HG03066 (cell line): Measurements from ENCODE around the gene DDX5.

Experiments used
- ATAC-seq: cut with Tn5 transposase; IDR thresholded peaks from one replicate; pipeline ENCODE4 v1.9.1; 2021; ENCODE audit warnings: low read depth; ENCODE audit not compliant: unreplicated experiment

The DDX5 gene

DNA sequence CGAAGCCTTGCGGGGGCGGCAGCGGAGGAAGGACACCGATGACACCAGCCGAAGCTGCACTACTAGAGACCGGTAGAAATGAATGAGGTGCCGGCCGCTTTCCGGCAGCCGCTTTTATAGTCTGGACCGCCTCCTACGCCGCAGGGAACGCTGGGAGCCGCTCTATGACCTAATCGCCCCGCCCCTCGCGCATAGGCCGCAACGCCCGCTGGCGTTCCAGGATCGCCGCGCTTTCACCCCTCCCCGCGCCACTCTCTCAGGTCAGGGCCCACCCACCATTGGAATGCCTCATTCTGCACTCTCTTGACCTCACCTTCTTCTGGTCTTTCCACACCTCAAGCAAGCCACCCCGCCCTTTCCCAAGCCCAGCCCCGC, at the start of gene DDX5:
TSS of gene DDX5 (minus strand) at position 89 of the 375 bp plus-strand sequence. CDS start 170 bp downstream, outside the sequence.
- ATAC-seq, result peak; percentile 66

DNA sequence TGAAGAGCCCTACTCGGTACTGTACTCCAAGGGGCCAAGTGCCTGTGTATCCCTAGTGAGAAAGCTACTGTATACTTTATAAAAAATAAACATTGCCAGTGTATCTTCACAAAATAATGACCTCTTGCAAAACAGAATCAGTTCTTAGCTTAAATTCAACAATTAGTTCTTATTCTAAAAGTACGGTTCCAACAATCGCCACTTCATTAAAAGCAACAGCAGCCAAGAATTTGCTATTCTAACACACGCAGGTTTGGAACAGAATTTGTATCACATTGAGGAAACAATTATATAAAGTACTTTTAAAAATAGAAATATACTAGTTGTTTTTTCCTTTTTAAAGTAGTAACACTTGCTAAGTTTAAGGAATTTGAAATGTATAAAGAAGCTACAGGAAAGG, 49.2 kb upstream of the DDX5 start:
- ATAC-seq, result no peak

DNA sequence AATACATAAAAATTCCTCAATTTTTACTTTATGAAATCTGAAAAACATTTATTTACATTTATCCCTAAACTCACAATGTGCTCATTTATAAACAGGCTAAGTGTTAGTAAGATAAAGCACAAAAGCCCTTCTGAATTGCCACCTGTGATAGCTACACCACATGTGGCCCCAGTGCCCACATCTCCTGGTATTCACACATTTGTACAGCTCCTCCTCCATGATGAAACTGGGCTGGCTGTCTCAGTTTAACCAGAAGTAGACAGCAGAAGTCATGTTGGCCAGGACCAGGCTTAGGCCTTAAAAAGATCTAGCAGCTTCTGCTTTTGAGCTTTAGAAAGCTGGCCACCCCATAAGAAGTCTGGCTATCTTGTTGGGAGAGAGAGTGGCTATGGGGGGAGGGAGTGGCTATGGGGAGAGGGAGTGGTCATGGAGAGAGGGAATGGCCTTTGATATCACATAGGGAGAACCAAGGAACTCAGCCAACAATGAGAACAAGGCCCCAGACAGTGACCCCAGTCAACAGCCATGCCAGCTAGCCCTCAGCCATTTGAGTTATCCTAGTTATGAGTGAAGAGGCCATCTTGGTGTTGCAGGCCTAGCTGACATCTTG, 48.0 kb upstream of the DDX5 start:
- ATAC-seq, result no peak

DNA sequence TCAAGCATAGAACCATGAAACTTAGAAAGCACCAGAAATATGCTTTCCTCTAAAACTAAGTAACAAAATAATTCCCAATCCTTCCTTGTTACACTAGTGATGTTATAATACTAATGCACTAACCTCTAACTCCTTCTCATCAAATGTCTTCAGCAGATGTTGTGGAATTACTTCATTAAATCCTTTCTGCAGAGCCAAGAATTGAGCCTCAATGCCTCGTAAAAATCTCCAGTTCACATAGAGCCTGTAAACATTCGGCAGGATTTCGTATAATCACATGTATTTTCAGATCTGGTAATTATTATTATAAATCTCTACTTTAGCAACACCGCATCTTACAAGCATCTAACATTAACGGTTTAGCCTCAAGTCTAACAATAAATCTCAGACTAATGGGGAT, 45.4 kb upstream of the DDX5 start:
- no peak for ATAC-seq

DNA sequence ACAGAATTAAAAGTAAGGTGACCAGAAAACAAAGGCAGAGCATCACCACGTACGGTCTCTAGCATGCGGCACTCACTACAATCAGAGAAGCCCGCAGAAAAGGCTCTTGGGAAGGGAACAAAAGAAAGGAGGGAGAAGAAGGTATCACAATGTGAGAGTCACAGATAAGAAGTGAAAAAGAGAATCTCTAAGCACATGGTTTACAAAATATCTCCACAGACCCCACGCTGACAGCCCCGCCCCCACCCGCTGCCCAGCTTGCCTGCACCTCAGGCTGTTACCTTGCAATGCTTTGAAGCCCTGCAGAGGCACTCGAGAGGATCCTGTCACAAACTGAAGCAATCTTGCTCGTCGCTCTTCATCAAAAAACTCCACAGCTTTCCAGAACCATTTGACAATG, 41.2 kb upstream of the DDX5 start:
- ATAC-seq, result no peak

DNA sequence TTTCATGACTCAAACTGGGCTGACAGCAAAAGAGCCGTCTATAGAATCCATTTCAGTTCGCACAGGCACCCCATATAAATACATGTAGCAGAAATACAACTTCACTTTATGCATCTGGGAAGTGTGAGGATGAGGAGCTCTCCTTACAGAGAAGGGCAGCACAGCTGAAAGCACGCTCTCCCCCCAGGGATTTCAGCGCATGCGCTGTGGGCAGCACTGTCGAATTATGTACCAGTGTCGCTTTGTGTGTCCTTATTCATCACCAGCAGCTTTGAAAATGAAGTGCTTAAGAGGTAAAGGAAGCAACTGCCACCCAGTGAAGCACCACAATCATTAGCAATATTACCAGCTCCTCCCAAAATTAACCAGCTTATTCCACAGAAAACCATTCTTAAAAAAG, 40.6 kb upstream of the DDX5 start:
- no peak for ATAC-seq

DNA sequence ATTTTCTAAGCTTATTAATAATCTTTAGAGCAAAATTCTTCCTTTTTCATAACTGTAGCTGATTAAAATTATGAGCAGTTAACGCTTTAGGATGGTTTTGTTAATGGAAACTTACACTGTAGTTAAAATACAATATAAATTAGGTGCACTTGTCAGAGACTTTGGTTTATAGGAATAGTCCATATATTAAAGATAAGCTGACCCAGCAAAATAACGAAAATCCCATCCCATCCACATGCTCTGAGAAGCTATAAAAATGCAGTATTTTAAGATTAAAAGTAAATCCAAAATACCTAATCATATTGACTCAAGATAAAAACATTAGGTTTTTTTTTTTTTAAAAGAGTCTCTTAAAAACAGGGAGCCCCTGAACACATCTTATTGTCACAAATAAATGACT, 38.7 kb upstream of the DDX5 start:
- no peak for ATAC-seq

DNA sequence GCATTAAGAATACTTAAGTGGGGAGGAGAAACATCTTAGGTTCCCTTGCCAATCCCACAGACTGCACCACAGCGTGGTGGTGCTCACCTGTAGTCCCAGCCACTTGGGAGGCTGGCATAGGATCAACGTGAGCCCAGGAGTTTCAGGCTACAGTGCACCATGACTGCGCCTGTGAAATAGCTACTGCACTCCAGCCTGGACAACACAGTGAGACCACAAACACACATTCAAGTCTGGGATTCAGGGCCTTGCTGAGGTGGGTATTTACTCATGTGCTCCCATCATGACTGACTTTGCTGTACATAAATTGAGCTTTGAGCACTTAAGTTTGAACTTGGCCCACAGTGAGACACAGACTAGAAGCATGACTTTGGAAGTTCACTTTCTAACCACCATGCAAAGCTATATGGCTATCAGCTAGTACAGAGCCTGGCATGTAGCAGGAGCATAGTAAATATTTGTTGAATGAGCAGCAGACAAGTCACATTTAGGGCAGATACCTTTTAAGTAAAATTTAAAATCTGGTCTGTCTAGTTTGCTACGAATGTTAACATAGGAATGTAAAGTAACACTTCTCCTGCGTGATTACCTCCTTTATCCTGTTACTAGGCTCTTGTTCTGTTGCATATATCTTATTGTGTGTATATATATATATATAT, 34.2 kb upstream of the DDX5 start:
- ATAC-seq, result no peak

DNA sequence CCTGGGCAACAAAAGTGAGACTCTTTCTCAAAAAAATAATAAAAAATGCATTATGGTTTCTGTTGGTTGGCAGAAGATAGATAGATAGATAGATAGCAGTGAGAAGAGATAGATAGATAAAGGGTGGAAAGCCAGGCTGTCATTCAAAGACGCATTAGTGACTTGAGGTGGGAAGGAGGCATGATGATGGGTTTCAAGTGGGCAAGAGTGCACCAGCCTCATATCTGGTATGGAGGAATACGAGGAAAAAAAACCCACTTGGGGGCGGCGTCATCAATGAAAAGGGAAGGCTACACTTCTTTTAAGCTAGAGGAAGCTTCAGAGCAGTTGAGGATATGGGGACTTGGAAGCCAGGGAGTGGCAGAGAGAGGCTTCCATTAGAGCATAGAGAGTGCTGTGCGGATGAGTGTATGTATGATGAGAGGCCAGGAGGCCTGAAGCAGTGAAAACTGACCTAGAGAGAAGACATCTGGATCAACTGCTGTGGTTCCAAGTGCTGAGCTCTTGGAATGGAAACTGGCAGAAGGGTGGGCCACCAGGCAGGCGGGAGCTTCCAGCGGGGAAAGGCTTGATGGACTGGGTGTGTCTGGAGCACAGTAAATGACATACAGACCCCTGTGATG, 32.5 kb upstream of the DDX5 start:
- no peak for ATAC-seq

DNA sequence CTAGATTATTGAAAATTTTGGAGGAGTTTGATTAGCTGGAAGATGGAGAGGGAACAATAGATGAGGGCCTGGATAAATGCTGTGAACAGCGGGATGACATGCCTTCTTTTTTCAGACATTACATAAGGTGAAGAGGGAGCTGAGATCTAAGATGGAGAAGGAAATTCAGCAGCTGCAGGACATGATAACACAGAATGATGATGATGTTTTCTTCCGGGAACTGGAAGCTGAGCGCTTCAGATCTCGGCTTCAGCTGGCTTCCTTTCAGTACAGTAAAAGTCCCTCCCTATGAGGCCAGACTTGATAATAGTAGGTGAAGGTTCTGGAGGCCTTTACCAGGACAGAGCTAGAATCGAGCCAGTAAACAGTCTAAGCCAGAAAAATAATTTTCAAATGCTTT, 31.4 kb upstream of the DDX5 start:
- ATAC-seq, result no peak

DNA sequence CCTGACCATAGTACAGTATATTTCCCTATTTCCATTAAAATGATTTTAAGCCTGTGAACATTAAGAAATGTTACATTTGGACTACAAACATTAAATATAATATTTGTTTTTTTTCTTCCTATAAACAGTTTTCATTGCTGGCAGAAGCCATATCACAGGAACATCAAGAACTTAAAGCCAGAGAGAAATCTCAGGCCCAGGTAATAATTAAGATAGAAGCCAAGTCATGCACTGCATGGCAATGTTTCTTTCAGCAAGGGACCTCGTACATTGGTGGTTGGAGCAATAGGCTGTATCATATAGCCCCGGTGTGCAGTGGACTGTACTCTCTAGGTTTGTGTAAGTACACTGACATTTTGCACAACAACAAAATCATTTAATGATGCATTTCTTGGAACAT, 30.8 kb upstream of the DDX5 start:
- ATAC-seq, result no peak

DNA sequence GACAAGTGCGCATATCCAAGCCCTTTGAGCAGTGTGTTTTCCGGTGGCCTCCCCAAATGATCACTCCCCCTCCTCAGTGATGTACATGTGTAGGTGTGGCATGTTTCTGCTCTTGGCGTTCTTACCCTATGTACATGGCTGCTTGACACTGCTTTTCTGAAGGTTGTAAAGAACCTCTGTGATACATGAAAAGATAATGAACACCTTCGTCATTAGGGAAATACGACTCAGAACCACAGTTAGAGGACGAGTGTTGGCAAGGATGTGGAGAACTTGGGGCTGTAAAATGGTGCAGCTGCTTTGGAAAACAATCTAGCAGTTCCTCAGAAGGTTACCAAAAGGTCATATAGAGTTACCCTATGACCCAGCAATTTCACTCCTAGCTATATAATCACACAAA, 29.3 kb upstream of the DDX5 start:
- ATAC-seq, result no peak

DNA sequence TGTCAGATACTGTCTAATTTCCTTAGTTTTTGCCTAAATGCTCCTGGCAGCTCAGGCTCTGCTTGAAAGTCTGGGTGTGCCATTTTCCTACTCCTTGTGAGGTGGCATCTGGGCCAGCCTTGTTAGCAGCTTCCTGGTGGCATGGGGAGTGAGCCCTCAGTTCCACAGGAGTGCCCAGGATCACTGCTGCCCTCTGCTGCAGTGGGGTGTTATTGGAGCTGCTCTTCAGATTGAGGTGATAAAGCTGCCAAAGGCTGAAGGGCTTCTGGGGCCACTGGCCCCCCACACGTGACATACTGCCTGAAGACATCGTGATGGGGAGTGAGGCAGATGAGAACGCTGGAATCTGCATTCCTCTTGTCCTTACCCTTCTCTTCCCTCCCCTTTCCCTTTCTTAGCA, 28.1 kb upstream of the DDX5 start:
- no peak for ATAC-seq

DNA sequence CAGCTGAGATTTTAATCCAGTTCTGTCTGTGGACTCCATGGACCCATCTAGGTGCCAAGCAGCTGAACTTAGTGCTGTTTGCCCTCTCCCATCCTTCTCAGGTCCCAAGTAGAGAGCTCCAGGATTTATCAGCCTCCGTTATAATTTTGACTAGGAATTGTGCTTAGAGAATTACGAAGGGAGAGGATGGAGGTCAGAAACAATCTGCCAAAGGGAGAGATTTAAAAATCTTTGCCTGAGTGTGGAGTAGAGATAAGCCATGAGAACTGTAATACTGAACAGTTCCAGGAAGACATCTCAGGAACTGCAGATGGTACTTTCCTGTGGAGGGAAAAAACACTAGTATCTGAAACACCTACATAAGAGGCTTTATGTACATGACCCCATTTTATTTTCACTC, 27.7 kb upstream of the DDX5 start:
- ATAC-seq, result no peak

DNA sequence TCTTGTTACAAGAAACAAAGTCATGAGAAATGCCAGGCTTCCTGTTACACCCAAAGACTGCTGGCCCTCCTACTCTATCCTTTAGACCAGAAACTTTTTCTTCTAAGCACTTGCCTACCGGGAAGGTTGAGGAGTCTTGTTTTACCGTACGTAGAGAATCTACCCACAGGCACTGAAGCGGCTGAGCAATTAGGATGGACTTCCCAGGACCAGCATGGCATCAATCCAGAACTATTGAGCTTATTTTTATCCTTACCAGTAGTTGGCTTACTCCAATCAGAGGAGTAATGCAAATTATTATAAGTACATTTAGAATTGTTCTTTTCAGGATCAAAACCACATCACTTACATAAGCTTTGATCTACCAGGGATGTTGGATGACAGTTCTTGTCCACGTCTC, 26.3 kb upstream of the DDX5 start:
- ATAC-seq, result no peak

DNA sequence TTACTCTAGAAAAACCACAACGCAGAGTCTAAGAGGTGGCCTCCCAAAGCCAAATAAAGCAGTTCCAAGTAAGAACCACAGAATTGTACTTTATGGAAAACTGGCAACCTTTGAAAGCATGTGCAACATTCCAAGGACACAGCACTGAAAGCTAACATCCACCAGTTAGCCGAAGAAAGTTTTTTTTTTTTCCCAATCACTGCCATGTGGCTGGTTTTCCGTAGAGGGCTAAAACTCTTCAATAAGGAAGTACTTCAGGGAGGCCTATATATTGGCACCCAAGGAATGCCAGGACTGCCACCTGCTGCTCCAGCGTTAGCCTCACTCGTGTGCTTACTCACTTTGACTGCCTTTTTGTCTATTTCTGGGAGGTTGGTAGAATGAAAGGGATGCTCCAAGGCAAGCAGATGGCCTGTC, 25.9 kb upstream of the DDX5 start:
- ATAC-seq, result no peak

DNA sequence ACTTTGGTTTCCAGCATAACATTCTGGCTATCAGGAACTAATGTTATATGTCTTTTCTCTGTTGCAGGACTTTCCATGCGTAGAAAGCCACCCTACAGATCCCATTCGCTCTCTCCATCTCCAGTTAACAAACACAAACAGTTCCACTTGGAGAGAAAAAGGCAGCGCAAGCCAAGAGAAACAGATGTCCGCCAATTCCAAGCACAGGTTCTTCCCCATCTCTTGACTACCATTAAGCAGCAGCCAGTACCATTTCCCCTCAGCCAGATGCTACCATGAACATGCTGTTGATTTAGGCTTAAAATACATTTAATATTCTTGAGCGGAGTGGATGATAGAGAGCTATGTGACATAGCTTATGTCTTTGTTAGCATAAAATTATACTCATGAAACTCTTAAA, 23.1 kb upstream of the DDX5 start:
- ATAC-seq, result no peak

DNA sequence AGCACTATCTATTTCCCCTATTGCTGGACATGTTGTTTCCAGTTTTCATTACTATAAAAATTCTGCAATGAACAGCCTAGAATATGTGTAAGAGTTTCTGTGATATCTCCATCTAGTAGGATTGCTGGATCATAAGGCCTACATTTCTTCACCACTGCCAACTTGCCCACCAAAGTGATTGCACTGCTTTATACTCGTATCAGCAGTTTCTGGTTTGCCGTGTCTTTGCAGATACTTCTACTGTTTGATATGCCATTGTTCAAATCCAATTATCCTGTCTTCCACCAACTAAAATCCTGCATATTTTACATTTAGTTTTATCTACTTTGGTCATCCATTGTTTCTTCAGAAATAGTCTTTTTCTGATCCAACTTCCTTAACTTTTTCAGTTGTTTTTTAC, 21.8 kb upstream of the DDX5 start:
- ATAC-seq, result no peak

DNA sequence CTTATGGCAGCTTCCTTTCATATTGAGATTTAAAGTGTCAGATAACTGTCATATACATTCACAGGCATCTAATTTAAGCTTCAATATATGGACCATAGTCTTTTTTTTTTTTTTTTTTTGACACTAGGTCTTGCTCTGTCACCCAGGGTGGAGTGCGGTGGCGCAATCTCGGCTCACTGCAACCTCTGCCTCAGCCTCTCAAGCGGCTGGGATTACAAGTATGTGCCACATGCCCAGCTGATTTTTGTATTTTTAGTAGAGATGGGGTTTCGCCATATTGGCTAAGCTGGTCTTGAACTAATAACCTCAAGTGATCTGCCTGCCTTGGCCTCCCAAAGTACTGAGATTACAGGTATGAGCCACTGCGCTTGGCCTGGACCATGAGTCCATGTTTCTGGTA, 14.3 kb upstream of the DDX5 start:
- no peak for ATAC-seq

DNA sequence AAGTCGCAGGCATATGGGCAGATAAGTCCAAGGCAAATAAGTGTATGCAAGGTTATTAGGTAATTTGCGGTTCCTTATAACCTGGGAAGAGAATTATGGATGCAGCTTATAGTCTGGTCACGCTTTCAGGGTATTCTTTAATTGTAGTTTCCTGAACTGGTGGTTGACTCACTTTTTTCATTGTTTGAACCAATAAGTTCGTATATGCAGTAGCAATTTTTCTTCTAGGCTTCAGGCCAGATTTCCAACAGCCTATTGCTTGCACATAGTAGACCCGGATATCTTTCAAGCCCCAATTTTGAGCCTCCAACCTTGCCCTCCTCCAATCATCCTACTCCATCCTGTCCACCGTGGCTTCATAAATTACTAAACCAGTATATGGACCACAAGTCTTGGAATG, 13.5 kb upstream of the DDX5 start:
- no peak for ATAC-seq

DNA sequence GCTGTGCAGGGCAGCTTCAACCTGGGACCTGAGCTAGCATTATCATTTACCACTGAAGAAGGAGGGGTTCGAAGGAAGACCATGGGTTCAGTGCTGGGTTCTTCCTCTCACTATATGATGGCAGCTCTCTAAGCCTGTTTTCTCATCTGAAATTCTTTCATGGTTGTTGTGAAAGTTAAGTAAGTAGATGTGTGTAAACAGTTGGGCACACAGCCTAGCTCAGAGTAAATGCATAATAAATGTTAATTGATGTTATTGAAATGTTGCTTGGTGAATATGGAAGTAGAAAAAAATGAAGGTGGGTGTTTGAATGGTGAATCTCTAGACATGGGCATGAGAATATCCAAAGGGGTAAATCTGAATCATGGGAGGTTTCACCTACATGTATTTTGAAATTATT, 9.7 kb upstream of the DDX5 start:
- ATAC-seq, result no peak

DNA sequence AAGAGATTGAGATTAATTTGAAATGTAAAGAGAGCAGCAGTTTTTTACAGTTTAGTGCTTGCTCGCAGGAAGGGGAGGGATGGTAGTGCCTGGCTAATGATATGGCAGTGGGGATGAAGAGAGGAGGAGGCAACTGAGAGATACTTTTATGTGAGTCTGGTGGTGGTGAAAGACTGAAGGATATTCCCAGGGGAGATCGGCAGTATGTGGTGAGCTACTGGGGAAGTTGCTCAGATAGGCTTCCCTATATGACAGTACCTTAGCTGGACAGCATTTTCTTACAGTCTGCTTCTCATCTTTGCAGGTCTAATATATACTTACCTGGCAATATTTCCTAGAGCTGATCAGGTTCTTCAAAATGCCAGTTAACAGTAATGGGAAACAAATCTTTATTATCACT, 9.3 kb upstream of the DDX5 start:
- ATAC-seq, result no peak
